HG02885 (cell line): Measurements from ENCODE around the gene GRID2IP.
"Not testable (repeated sequence)": the region's sequence is repeated elsewhere in the genome, so short reads cannot be mapped to it uniquely, and the experiment has no call there.

Experiments
- ATAC-seq: cut with Tn5 transposase; IDR thresholded peaks from one replicate; pipeline ENCODE4 v1.9.1; 2021; ENCODE audit warnings: mild to moderate bottlenecking; ENCODE audit not compliant: unreplicated experiment, poor library complexity

Gene GRID2IP

GRCh38 chr7:6495597-6496262, 55.5 kb downstream of the GRID2IP start:
- no peak for ATAC-seq

GRCh38 chr7:6494365-6494764, 56.9 kb downstream of the GRID2IP start:
- no peak for ATAC-seq

DNA sequence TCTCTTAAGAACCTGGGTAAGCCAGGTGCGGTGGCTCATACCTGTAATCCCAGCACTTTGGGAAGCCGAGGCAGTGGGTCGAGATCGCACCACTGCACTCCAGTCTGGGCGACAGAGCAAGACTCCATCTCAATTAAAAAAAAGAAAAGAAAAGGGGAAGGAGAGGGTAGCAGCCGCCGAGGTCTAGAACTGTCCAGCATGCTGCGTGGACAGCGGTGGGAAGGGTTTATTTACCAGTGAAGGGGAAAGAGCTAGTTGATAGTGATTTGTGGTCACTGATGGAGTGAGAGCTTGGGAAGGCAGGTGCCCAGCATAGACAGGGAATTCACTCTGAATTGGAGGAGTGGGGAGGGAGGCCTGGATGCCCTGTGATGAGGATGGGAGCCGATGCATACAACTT, 60.1 kb downstream of the GRID2IP start:
- ATAC-seq, result no peak

DNA sequence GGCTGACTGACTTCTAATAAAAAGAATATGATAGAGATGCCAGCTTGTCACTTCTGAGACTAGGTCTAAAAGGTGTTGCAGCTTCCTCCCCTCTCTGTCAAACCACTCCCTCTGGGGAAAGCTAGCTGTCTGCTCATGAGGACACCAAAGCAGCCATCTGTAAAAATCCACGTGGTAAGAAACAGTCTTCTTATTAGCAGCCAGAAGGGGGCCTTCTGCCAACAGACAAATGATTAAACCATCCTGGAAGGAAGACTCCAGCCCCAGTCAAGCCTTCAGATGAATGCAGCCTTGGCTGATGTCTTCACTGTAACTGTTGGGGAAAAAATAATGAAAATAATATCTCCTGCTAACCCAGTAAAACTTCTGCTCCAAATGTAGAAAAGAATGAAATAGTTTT, 61.6 kb downstream of the GRID2IP start:
- ATAC-seq, result no peak

- no peak for ATAC-seq
Observed at GRCh38 chr7:6487184-6487545, 64.1 kb downstream of the GRID2IP start.

GRCh38 chr7:6486438-6487183, 64.7 kb downstream of the GRID2IP start:
- ATAC-seq, result no peak

- no peak for ATAC-seq
Observed at GRCh38 chr7:6482743-6483119, 68.5 kb downstream of the GRID2IP start.

- ATAC-seq, result no peak
Observed at GRCh38 chr7:6482307-6482706, 69.0 kb downstream of the GRID2IP start.

GRCh38 chr7:6481445-6481844, 69.8 kb downstream of the GRID2IP start:
- ATAC-seq, result no peak

GRCh38 chr7:6480323-6480660, 71.0 kb downstream of the GRID2IP start:
- no peak for ATAC-seq

DNA sequence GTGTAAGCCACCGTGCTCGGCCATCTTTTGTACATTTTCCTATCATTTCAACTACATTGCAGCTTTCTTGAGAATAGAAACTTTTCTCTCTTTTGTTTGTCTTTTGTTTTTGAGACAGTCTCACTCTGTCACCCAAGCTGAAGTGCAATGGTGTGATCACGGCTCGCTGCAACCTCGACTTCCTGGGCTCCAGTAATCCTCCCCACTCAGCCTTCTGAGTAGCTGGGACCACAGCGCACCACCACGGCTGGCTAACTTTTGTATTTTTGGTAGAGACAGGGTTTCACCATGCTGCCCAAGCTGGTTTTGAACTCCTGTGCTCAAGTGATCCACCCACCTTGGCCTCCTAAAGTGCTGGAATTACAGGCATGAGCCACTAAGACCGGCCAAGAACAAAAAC, 72.2 kb downstream of the GRID2IP start:
- no peak for ATAC-seq

DNA sequence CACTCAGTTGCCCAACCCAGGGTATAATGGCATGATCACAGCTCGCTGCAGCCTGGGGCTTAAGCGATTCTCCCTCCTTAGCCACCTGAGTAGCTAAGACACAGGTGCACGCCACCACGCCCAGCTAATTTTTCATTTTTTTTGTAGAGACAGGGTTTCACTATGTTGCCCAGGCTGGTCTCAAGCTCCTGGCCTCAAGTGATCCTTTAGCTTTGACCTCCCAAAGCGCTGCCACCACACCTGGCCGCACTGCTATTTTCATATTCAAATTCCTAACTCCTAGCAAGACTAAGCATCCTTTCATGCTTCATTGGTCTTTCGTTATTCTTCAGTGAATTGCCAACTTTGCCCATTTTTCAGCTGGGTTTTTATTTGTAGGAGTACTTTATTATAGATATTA, 73.1 kb downstream of the GRID2IP start:
- no peak for ATAC-seq

- ATAC-seq, result no peak
Observed at GRCh38 chr7:6477318-6477660, 74.0 kb downstream of the GRID2IP start.

- ATAC-seq, result no peak
Observed at GRCh38 chr7:6476596-6477317, 74.5 kb downstream of the GRID2IP start.

DNA sequence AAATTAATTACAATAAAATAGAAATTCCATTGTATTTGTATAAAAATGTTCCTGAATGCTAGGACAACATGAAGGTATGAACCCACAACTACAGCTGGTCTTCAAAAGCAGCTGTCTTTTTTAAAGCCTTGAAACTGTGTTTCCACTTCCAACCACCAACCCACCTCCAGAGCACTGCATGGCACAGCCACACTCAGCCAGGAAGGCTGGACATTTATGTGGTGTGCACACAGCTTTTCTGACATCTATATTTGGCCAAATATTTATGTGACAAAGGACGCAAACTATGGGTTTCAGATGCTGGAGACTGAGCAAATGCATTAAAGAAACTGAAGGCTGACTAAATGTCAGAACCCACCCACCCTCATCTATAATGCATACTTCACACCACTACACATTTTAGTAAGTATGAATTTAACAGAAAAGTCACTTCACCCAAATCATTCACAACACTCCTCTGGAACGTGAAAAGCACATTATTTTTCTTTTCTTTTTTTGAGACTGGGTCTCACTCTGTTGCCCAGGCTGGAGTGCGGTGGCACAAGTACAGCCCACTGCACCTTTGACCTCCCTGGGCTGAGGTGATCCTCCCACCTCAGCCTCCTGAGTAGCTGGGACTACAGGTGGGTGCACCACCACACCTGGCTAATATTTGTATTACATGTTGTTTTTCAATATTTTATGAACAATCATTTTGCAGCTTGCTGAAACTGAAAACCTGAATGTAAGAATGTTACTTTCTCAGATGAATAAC, 75.7 kb downstream of the GRID2IP start:
- no peak for ATAC-seq

- no peak for ATAC-seq
Observed at GRCh38 chr7:6465862-6466261, 85.4 kb downstream of the GRID2IP start.

- not testable (repeated sequence) for ATAC-seq
Observed at GRCh38 chr7:6463609-6464008, 87.7 kb downstream of the GRID2IP start.

GRCh38 chr7:6461946-6462550, 89.2 kb downstream of the GRID2IP start:
- ATAC-seq, result no peak

GRCh38 chr7:6460990-6461584, 90.2 kb downstream of the GRID2IP start:
- no peak for ATAC-seq

GRCh38 chr7:6460303-6460702, 91.0 kb downstream of the GRID2IP start:
- no peak for ATAC-seq
